ENCODE data around the gene MAPKAPK2.

The MAPKAPK2 gene

GRCh38 chr1:206661161-206661820, 23.4 kb upstream of the MAPKAPK2 start:
- no peak for DNase-seq

- DNase-seq: no peak
Observed at GRCh38 chr1:206662396-206663092, 22.2 kb upstream of the MAPKAPK2 start.

- no peak for DNase-seq
Observed at GRCh38 chr1:206663362-206663761, 21.3 kb upstream of the MAPKAPK2 start.

- peak; percentile 96 for DNase-seq
Observed at GRCh38 chr1:206663832-206664652, 20.7 kb upstream of the MAPKAPK2 start.

- no peak for DNase-seq
Observed at GRCh38 chr1:206664740-206665139, 20.0 kb upstream of the MAPKAPK2 start.

DNA sequence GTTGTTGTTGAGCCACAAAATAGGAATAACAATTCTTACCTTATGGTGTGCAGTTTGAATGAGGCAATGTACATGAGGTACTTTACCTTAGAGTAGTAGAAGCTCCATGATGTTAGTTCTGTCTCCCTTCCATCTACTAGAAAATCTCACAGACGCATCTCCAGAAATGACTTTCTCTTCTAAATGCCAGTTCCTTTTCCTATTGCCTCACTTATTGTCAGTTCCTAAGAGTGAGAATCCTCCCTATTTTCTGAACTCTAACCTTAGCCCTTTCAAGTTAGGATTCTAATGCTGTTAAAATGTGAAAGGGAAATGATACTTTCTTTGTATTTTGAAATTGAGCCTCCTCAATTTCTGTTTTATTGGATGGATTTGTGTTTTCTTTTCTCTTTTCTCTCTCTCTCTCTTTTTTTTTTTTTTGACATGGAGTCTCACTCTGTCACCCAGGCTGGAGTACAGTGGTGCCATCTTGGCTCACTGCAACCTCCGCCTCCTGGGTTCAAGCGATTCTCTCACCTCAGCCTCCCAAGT, 18.6 kb upstream of the MAPKAPK2 start:
- no peak for DNase-seq

GRCh38 chr1:206666954-206667665, 17.6 kb upstream of the MAPKAPK2 start:
- DNase-seq: no peak

- no peak for DNase-seq
Observed at GRCh38 chr1:206668351-206668750, 16.4 kb upstream of the MAPKAPK2 start.

- DNase-seq: no peak
Observed at GRCh38 chr1:206668874-206669410, 15.8 kb upstream of the MAPKAPK2 start.

DNA sequence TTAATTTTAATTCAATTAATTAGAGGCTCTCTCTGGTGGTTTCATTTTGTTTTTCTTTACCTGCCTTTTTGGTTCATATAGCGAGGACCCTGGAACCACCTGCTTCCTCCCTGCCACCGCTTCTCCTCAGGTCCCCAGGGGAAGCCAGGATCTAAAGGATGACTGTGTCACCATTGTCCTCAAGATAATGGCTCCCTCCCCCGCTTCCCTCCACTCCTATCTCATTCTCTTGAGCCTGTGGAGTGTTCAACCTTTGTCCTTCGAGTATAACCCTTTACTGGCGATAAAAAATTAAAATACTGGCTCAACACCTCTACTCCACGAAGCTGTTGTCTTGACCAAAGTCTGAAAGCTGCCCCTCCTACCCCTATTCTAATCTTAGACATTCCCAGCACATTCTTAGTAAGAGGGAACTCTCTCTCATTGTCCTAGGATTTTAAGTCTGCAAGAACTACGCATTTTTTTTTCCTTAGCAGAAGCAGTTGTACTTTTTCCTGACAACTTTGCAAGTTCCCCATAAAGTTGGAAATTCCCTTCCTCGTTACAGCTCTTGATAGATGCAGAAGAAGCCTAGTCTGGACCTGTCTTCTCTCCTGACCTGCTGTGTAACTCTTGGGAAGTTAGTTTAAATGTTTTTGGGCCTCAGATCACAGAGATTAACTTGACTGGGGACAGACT, 12.6 kb upstream of the MAPKAPK2 start:
- peak; percentile 62 for DNase-seq

- peak; percentile 87 for DNase-seq
Observed at GRCh38 chr1:206672844-206673758, 11.6 kb upstream of the MAPKAPK2 start.

DNA sequence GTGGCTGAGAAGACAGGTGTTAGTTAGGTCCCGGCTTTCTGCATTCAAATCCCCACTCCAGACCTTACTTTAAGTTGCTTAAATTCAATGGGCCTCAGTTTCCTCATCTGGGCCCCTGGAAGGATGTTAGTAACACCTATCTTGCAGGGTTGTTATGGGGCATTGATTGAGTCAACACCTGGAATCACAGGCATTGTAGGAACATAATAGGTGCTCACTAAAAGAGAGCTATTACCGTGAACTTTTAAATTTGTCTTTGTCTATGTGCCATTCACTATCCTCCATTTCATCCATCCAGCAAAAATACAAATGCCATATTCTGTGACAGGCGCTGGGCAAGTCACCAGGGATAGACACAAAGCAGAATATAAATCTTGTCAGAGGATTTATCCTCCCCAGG, 10.5 kb upstream of the MAPKAPK2 start:
- no peak for DNase-seq

DNA sequence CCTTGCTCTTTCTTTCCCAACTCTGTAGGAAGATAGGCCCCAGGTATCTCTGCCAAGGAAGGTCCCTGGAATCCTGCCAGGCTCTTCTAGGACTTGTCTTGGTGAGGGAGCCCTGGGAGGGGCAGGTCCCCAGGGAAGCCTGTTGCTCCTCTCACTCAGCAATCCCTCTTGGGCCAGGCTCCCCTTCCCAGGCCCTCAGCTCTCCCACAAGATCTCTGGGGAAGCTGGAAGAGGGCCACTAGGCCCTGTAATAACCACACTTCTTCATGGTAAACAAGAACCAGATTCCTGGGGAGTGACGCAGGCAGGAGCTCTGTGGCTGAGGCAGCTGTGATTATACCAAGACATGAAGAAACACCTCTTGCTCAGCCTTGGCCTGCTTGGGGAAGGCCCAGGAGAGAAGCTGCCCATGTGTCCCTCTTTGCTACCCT, 9.9 kb upstream of the MAPKAPK2 start:
- DNase-seq: peak; percentile 28

GRCh38 chr1:206676499-206676898, 8.2 kb upstream of the MAPKAPK2 start:
- DNase-seq: no peak

DNA sequence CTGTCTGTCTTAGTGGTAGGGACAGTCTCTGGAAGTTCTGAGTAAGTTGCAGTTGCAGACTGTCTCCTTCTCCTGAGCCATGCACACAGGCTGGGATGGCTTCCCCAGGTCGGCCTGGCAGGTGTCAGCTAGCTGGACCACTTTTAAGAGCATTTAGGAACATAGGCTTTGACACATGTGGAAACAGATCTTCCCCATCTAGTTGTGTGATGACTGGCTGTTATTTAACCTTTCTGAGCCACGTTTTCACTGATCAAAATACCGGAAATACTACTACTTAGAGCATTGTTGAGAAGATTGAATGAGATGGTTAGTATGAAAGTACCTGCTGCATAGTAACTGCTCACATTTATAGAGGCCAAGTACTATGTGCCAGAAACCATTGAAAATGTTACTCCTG, 6.2 kb upstream of the MAPKAPK2 start:
- no peak for DNase-seq

DNA sequence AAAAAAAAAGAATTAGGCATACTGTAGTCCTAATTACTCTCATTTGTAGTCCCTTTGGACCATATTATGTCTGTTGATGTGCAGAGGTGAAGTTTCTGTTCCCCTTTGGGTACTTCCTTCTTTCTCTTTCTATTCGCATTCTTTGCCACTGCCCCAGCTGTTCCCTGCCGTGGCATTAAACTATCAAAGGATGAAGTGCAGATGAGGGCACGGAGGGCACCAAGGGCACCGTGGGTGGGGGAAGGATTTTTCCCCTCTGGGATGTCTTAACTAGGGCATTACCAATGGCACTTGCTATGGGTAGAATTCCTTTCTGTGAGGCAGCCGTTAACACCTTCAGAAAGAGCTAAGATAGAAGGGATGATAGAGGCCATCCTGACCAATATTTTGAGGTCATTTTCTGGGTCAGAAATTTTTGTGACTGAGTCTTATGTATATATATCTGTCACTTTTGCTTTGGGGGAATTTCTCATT, 4.9 kb upstream of the MAPKAPK2 start:
- no peak for DNase-seq

DNA sequence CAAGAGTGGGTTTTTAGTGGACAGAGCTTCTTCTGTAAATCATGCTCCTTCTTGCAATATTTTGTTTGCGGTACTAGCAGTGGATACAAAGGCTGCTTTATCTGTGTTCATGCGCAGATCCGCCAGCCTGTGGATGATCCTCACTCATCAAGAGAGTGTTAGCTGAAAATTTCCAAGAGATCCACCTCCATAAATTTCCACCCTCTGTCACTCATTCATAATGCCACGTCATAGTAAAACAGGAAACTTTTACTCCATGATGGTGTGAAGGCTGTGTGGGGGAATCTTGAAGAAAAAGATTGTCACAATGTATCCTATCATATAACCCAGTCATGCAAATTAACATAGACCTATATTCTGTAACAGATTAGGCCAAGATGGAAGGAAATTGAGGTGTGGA, 4.4 kb upstream of the MAPKAPK2 start:
- DNase-seq: no peak

- DNase-seq: no peak
Observed at GRCh38 chr1:206681359-206681758, 3.3 kb upstream of the MAPKAPK2 start.

DNA sequence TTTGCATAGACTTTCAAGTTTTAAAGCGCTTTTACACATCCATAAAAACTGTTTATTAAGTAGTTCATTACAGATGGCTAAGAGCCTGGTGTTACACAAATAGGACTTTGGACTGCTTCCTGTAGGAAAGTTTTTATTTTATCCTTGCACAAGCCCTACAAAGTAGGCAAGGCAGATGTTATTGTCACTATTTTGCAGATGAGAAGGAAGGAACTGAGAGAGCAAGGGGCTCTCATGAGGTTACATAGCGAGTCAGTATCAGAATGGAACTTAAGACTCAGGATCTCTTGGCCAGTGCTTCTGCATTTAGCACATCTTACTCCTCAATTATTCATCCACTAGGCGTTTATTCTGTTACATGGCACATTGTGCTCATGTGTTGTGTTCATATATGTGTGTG, 2.6 kb upstream of the MAPKAPK2 start:
- no peak for DNase-seq

- DNase-seq: no peak
Observed at GRCh38 chr1:206683313-206683712, 1.4 kb upstream of the MAPKAPK2 start.

- no peak for DNase-seq
Observed at GRCh38 chr1:206684003-206684402, 702 bp upstream of the MAPKAPK2 start.

All from eye (tissue), 1 donor.